Hepatocyte (in vitro differentiated cells): Measurements from ENCODE around the gene ID3. TPM values are rescaled to one million over a fixed set of nuclear protein-coding genes. Genes with fewer than 3 reads are reported as not detected.
A peak's percentile ranks its signal among the peaks of the same experiment; 100 is the strongest.
"Not testable (repeated sequence)": the region's sequence is repeated elsewhere in the genome, so short reads cannot be mapped to it uniquely, and the experiment has no call there.

ENCODE experiments used
- DNase-seq: peaks from one replicate; pipeline ENCODE4 v3.0.0-alpha.2; 2016; ENCODE audit warnings: low spot score
- H2AFZ ChIP-seq: fragments of 200-600 bp; sonication (generic); 2 replicates; pipeline ENCODE4 v1.6.0; 2016; ENCODE audit warnings: antibody characterized with exemption, mild to moderate bottlenecking
- H3K27ac ChIP-seq: fragments of 200-600 bp; sonication (generic); 2 replicates; pipeline ENCODE4 v1.5.1; 2016; ENCODE audit warnings: mild to moderate bottlenecking
- H3K27me3 ChIP-seq: fragments of 200-600 bp; sonication (generic); 2 replicates; pipeline ENCODE4 v1.6.1; 2016
- H3K36me3 ChIP-seq: fragments of 200-600 bp; sonication (generic); replicated peaks from 2 replicates; pipeline ENCODE4 v1.5.1; 2016; ENCODE audit warnings: low read depth; ENCODE audit not compliant: insufficient read depth
- H3K4me1 ChIP-seq: fragments of 200-600 bp; sonication (generic); 2 replicates; pipeline ENCODE4 v1.5.1; 2016; ENCODE audit warnings: mild to moderate bottlenecking, moderate library complexity; ENCODE audit not compliant: insufficient read depth
- H3K4me2 ChIP-seq: fragments of 200-600 bp; sonication (generic); 2 replicates; pipeline ENCODE4 v1.6.0; 2016
- H3K4me3 ChIP-seq: fragments of 200-600 bp; sonication (generic); 2 replicates; pipeline ENCODE4 v1.5.1; 2016; ENCODE audit warnings: mild to moderate bottlenecking
- H3K79me2 ChIP-seq: fragments of 200-600 bp; sonication (generic); 2 replicates; pipeline ENCODE4 v1.6.0; 2017; ENCODE audit warnings: mild to moderate bottlenecking
- H3K9me2 ChIP-seq: fragments of 200-600 bp; sonication (generic); replicated peaks from 2 replicates; pipeline ENCODE4 v1.6.0; 2017; ENCODE audit warnings: mild to moderate bottlenecking; ENCODE audit not compliant: insufficient read depth
- H3K9me3 ChIP-seq: fragments of 200-600 bp; sonication (generic); 2 replicates; pipeline ENCODE4 v1.5.1; 2016; ENCODE audit warnings: low read depth, mild to moderate bottlenecking
- H4K20me1 ChIP-seq: fragments of 200-600 bp; sonication (generic); 2 replicates; pipeline ENCODE4 v1.6.0; 2016; ENCODE audit warnings: mild to moderate bottlenecking; ENCODE audit not compliant: insufficient read depth, poor library complexity, severe bottlenecking
- CTCF ChIP-seq: fragments of 200-600 bp; sonication (generic); IDR thresholded peaks from 2 replicates; pipeline ENCODE4 v1.5.1; 2016; ENCODE audit warnings: antibody characterized with exemption, mild to moderate bottlenecking; ENCODE audit not compliant: poor library complexity
- EZH2 ChIP-seq: fragments of 200-600 bp; sonication (generic); IDR thresholded peaks from 2 replicates; pipeline ENCODE4 v1.6.1; 2016; ENCODE audit warnings: antibody characterized with exemption, mild to moderate bottlenecking, borderline replicate concordance
- EZH2phosphoT487 ChIP-seq: fragments of 200-600 bp; sonication (generic); IDR thresholded peaks from one replicate; pipeline ENCODE4 v1.6.1; 2018; ENCODE audit warnings: antibody characterized with exemption, mild to moderate bottlenecking, low read depth, moderate library complexity; ENCODE audit not compliant: unreplicated experiment, severe bottlenecking
- WGBS: methylation state at CpG from one replicate; pipeline ENCODE4 v1.1.6; 2016; ENCODE audit warnings: low lambda C conversion rate; ENCODE audit errors: missing lambda C conversion rate; 5-methylcytosine and 5-hydroxymethylcytosine counted together
- polyA plus RNA-seq: library from polyadenylated mRNA; unstranded; fragments of >200 nt; fragmentation: Nextera tagmentation; extraction: Ambion mirVana; gene quantifications from 2 replicates; pipeline ENCODE4 v1.2.1, GENCODE V29; 2016
- total RNA-seq: library from RNA; depleted of rRNA; stranded (reverse); fragments of >200 nt; gene quantifications from 2 replicates; pipeline ENCODE4 v1.2.3, GENCODE V29; 2014

The ID3 gene
- total and polyA plus RNA-seq, 2 experiments from 2014 or later, result 155 to 314 TPM

GRCh38 chr1:23589585-23589986 lies 30.3 kb upstream of the ID3 start:
- Histone ChIP-seq H3K9me3 (no peaks in the 10 kb centered on the region), H3K36me3 (no peaks in the 10 kb centered on the region), H3K79me2 (no peaks in the 10 kb centered on the region), H3K9me2 (no peaks in the 10 kb centered on the region), H3K4me1 (peaks cover 6% of the 10 kb centered on the region), H3K4me3 (no peak overlapping the region), H3K27ac (no peak overlapping the region), H2AFZ (no peak overlapping the region), H4K20me1 (no peaks in the 10 kb centered on the region), H3K4me2 (no peak overlapping the region), H3K27me3 (no peaks in the 10 kb centered on the region)
- DNase-seq, result no peak
- no peak for TF ChIP-seq CTCF
- TF ChIP-seq EZH2phosphoT487, result no peak
- TF ChIP-seq EZH2, result no peak
- WGBS, result 70% methylated on average over 5 of the region's 5 CpGs

GRCh38 chr1:23588749-23589548 lies 29.6 kb upstream of the ID3 start:
- no peaks in the 10 kb centered on the region for H4K20me1 ChIP-seq
- 87% methylated on average over 11 of the region's 11 CpGs for WGBS
- H3K4me1 ChIP-seq, result peaks cover 6% of the 10 kb centered on the region
- no peaks in the 10 kb centered on the region for H3K9me2 ChIP-seq
- H3K4me3 ChIP-seq, result no peak overlapping the region
- no peaks in the 10 kb centered on the region for H3K79me2 ChIP-seq
- no peaks in the 10 kb centered on the region for H3K9me3 ChIP-seq
- no peak for TF ChIP-seq EZH2
- TF ChIP-seq EZH2phosphoT487, result no peak
- no peak for TF ChIP-seq CTCF
- DNase-seq, result no peak
- no peaks in the 10 kb centered on the region for H3K36me3 ChIP-seq
- H3K27me3 ChIP-seq, result no peaks in the 10 kb centered on the region
- no peak overlapping the region for H2AFZ ChIP-seq
- no peak overlapping the region for H3K27ac ChIP-seq
- no peak overlapping the region for H3K4me2 ChIP-seq

GRCh38 chr1:23585321-23586022 lies 26.2 kb upstream of the ID3 start:
- 74% methylated on average over 10 of the region's 10 CpGs for WGBS
- Histone ChIP-seq H3K9me2 (no peaks in the 10 kb centered on the region), H3K79me2 (no peaks in the 10 kb centered on the region), H2AFZ (no peak overlapping the region), H3K9me3 (no peaks in the 10 kb centered on the region), H3K4me1 (no peaks in the 10 kb centered on the region), H3K27me3 (no peaks in the 10 kb centered on the region), H3K36me3 (no peaks in the 10 kb centered on the region), H3K4me3 (no peak overlapping the region), H3K27ac (peak overlapping the region; percentile 49), H3K4me2 (no peak overlapping the region), H4K20me1 (no peaks in the 10 kb centered on the region)
- TF ChIP-seq CTCF (no peak), EZH2phosphoT487 (no peak), EZH2 (no peak)
- DNase-seq, result peak; percentile 62

- DNase-seq, H3K27me3 ChIP-seq, H2AFZ ChIP-seq, H3K9me2 ChIP-seq, H3K27ac ChIP-seq, H3K9me3 ChIP-seq, H3K79me2 ChIP-seq, H3K4me2 ChIP-seq, H3K4me3 ChIP-seq, H4K20me1 ChIP-seq, H3K36me3 ChIP-seq, H3K4me1 ChIP-seq: not testable (repeated sequence)
Observed at GRCh38 chr1:23583727-23584126, 24.4 kb upstream of the ID3 start.
